Medulla oblongata (tissue), 1 donor: ENCODE data around the gene GID8.

Source experiments
- DNase-seq: peaks from one replicate; pipeline ENCODE4 v3.0.0-alpha.2; 2015; ENCODE audit errors: extremely low spot score

The GID8 gene

DNA sequence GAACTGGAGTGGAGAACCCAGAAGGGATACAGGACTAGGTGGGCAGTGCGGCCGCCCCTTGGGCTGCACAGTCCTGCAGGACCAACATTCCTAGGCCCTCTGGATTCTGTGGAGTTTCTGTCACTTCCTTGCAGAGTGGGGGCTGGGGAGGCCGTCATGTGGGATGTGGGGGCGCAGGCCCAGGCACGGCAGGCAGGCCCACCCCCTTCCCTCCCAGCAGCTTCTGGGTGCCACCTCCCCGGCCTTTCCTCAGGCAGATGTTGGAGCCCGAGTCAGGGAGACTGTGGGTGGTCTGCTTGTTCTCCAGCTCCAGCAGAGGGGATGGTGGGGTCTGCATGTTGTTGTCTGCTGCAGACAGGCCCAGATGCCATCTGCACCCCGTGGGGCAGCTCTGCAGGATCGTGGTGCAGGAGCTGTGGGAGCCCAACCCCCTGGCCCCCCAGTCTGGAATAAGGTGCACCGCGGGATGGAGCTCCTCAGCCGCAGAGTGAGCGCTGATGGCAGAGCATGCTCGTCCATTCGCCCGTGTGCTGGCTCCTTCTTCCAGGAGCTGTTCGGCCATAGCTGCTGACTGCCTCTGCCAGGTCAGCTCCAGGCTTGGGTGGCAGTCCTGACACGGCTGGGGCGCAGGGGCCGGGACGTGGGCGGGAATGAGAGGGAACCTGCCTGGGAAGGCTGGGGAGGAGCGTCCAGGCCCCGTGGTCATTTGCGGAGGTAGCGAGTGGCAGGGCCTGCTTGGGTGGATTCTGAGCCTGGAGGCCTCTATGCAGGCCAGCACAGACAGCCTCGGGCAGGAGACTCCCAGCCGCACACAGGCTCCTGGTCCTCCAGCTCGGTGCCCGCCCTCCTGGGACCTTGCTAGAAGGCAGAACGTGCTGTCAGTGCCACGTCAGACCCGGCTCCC is 32.6 kb downstream of the GID8 start:
- DNase-seq = no peak

DNA sequence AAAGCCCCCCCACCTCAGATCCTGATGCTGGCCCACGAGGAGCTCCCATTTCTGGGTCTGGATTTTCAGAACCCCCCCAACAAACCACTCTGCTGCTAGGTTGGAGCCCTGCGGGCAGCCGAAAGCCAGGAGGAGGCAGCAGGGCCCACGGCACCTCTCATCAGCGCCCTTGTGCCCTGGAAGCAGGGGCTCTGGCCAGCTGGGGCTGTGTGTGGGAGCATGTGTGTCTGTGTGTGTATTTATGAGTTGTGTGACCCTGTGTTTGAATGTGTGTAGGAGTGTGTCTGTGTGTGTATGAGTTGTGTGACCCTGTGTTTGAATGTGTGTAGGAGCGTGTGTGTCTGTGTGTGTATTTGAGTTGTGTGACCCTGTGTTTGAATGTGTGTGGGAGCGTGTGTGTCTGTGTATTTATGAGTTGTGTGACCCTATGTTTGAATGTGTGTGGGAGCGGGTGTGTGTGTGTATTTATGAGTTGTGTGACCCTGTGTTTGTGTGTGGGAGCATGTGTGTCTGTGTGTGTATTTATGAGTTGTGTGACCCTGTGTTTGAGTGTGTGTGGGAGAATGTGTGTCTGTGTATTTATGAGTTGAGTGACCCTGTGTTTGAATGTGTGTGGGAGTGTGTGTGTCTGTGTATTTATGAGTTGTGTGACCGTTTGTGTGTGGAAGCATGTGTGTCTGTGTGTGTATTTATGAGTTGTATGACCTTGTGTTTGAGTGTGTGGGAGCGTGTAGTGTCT is 33.4 kb downstream of the GID8 start:
- no peak for DNase-seq

GRCh38 chr20:62971950-62972844 is 34.2 kb downstream of the GID8 start:
- DNase-seq = peak; percentile 78

DNA sequence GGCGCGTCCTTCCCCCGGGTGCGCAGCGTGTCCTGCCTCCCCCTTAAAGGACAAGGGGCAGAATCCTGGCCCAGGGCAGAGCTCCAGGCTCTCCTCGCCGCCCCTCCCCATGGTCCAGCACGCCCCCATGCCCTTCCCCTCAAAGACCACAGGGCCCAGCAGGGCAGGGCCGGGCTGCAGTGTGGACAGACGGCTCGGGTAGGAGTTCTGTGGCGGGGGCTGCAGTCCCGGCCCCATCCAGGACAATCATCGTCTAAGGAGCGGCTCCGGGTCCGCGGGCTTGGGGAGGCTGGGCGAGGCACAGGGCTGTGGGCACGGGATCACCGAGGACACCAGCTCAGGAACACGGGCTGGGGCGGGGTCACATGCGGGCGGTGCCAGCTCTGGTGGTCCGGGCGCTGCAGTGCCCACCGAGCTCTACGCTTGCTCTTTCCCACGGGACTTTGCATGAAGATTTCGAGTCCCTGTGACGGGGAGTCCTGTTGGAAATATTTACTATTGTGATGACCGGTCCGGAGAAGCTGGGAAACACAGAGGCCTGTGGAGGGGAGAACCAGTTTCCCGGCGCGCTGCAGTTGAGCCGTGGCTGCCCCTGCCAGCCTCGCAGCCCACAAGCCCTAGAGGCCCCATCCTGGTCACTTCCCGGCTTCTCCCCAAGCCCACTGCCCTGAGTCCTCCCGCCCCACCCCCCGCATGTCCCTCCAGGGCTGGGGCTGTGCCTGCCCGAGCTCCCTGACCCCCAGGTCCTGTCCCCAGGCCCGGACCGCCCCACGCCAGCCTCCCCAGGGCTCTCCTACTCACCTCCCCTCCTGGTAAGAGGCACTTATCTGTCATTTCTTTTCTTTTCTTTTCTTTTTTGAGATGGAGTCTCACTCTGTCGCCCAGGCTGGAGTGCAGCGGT is 35.1 kb downstream of the GID8 start:
- no peak for DNase-seq

DNA sequence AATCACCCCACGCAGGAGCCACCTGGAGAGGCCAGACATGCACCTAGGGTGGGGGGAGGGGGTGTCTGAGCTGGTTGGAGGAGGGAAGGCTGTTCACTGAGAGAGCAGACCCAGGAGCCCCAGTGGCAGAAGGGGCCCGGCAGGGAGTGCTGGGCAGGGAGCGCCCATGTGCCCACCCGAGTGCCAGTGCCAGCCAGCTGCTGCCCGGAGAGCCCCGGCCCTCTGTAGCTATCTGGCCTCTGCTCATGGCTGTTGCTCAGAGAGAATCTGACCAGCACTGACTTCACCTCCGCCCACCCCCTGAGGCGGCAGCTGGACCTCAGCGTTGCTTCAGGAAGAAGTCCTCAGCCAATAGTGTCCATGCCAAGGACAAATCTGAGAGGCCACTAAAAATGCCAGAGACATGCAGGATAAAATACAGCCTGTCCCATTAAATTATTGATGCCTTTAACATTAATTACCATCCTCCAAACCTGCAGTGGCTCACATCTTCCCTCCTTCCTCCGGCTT is 37.4 kb downstream of the GID8 start:
- no peak for DNase-seq

DNA sequence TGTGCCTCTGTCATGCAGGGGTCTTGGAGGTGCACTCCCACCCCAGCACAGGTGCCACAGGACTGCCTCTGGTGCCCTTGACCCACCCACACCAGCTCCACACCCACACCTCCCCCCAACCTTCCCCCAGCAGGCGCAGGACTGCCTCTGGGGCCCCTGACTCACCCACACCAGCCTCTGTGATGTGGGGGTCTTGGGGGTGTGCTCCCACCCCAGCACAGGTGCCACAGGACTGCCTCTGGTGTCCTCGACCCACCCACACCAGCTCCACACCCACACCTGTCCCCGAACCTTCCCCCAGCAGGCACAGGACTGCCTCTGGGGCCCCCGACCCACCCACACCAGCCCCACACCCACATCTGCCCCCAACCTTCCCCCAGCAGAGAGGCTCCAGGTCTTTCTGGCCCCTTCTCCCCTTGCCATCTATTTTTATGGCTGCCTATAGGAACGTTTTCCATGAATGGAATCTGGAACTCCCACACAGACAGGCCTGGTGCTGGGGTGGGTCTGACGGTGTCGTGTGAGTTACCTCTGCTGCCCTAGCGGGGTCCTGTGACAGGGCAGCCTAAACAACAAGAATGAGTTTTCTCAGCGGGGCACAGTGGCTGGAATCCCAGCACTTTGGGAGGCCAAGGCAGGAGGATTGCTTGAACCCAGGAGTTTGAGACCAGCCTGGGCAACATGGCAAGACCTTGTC is 38.0 kb downstream of the GID8 start:
- no peak for DNase-seq

DNA sequence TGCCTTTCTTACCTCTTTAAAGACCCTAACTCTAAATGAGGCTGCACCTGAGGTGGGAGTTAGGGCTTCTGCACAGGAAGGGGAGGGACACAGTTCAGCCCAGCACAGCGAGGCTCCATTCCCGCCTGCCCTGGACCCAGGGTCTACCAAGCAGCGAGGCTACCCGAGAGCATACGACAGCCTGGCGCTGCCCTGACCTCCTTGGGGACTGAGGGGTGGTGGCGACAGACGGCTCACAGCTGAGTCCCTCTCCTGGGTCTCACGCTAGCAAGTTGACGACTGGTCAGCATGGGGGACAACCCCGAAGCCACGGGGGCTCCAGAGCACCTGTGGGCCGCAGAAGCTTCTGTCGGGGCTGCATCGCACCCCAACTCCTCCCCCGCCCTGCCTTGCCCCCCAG is 38.9 kb downstream of the GID8 start:
- DNase-seq = no peak

- no peak for DNase-seq
These were observed 39.9 kb downstream of the GID8 start for GRCh38 chr20:62977613-62978560.

DNA sequence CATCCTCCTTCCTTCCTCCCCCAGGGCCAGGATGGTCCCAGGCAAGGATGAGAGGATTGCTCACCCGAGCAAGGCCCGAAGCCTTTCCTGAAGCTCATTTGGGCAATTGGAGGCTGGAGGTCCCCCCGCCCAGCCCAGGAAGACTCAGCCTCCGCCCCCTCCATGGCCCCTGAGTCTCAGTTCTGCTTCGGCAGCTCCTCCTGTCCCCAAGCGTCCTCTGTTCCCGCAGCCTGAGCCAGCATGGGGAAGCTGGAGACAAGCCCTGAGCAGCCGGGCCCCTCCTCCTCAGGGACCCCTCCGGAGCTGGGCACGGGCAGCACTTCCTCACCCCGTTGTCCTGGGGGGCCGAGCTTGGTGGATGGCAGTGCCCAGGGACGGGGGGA is 40.6 kb downstream of the GID8 start:
- DNase-seq = no peak

- no peak for DNase-seq
These were observed 41.4 kb downstream of the GID8 start for GRCh38 chr20:62979310-62979709.

DNA sequence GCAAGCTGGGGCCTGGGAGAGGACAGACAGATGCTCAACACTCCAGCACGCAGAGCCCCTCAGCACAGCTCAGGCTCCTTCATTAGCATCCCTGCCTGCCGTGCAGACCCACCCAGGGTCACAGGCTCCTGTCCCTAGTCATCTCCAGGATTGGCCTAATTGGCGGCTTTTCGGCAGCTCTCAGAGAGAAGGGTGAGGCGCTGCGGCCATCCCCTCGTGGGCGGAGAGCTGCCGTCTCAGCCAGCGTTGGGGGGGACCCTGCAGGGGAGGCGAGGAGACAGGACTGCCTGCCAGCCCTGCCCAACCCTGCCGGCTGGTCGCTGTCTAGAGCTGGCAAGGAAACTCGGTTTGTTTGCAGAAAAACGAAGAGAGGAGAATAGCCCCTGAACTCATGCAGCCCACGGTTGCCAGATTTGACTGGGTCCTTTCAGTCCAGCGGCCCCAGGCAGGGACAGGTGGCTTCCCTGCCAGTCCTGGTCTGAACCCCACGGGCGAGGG is 42.0 kb downstream of the GID8 start:
- DNase-seq = no peak

- no peak for DNase-seq
These were observed 42.5 kb downstream of the GID8 start for GRCh38 chr20:62980380-62980960.

DNA sequence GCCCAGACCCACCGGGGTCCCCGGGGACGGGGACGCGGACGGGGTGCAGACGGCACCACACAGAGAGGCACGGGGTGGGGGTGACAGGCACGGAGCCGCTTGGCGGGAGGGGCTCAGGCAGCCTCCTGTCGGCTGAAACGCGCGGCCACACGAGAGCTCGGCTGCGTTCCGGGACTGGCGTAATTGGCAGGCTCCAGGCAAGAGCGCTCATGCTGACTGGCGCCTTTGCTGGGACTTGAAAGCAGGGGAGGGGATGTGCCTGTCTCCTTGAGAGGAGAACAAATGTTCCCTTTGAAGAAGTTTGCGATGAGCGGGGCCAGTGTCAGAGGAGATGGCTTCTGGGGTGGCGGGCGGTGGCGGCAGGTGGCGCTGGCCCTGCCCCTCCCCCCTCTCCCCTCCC is 43.0 kb downstream of the GID8 start:
- peak; percentile 9 for DNase-seq

- no peak for DNase-seq
These were observed 44.5 kb downstream of the GID8 start for GRCh38 chr20:62982124-62983075.

GRCh38 chr20:62983210-62983609 is 45.3 kb downstream of the GID8 start:
- no peak for DNase-seq

GRCh38 chr20:62984666-62985443 is 46.9 kb downstream of the GID8 start:
- peak; percentile 62 for DNase-seq

DNA sequence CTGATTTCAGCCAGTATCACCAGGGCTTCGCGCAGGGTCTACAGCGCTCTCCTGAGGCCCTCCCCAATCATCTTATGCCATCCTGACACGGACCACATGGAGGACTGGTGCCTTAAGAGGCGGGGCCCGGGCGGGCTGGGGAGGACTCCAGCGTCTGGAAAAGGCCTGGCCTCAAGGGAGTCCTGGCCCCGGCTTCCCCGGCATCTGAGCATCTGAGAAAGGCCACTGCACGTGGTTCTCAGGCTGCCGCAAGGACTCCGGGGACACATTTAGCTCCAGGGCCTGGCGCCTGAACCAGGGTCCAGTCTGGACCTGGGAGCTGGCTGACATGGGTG is 47.5 kb downstream of the GID8 start:
- no peak for DNase-seq
